Liver (tissue), 3 donors: Measurements from ENCODE around the gene LGR6.

ENCODE experiments used
- HNF4A ChIP-seq, 2 donors: conservative IDR thresholded peaks; 2 replicates each; pipeline ENCODE4 v1.6.1; 2016; ENCODE audit warnings: antibody characterized with exemption in 2 of 2, mild to moderate bottlenecking in 2 of 2
- RAD21 ChIP-seq, 2 donors: IDR thresholded peaks; 2 replicates each; pipeline ENCODE4 v1.6.1; 2016; ENCODE audit warnings: antibody characterized with exemption in 2 of 2, mild to moderate bottlenecking in 2 of 2
- TAF1 ChIP-seq: conservative IDR thresholded peaks from 2 replicates; pipeline ENCODE4 v1.6.1; 2016; ENCODE audit warnings: antibody characterized with exemption, mild to moderate bottlenecking
- TF ChIP-seq, protein P1 (sequence below): IDR thresholded peaks from 2 replicates; pipeline ENCODE4 v1.6.1; 2016; ENCODE audit warnings: antibody characterized with exemption, mild to moderate bottlenecking
- TF ChIP-seq, protein P2 (sequence below): fragments of 150-350 bp; IDR thresholded peaks from 2 replicates; pipeline ENCODE4 v1.5.1; 2017; ENCODE audit warnings: improper control_type of control experiment, low read depth, low read length; ENCODE audit not compliant: missing input control
- TF ChIP-seq, protein P3 (sequence below): IDR thresholded peaks from 2 replicates; pipeline ENCODE4 v1.6.1; 2016; ENCODE audit warnings: antibody characterized with exemption
- TF ChIP-seq, protein P4 (sequence below): IDR thresholded peaks from 2 replicates; pipeline ENCODE4 v1.6.1; 2016; ENCODE audit warnings: antibody characterized with exemption
- donor health status: healthy.
- donor health status: healthy.

DNA sequence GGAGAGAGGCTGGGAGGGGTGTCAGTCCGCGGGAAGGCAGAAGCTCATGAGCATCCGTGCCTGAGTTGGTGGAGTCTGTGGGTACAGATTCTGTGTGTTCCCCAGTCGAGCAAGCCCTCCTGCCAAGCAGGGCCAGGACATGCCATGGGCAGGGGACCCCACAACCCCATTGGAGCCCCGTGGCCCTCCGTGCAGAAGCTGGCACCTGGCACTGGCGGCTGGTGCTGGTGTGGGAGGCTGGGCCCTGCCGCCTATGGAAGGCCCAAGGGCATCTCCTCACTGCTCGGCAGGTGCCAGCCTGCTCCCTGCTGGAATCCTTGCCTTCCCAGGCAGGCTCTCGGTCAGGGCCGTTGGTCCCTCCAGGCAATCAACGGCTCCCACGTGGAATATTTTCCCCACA is 74.4 kb downstream of the LGR6 start:
- TF ChIP-seq, protein P1, sequence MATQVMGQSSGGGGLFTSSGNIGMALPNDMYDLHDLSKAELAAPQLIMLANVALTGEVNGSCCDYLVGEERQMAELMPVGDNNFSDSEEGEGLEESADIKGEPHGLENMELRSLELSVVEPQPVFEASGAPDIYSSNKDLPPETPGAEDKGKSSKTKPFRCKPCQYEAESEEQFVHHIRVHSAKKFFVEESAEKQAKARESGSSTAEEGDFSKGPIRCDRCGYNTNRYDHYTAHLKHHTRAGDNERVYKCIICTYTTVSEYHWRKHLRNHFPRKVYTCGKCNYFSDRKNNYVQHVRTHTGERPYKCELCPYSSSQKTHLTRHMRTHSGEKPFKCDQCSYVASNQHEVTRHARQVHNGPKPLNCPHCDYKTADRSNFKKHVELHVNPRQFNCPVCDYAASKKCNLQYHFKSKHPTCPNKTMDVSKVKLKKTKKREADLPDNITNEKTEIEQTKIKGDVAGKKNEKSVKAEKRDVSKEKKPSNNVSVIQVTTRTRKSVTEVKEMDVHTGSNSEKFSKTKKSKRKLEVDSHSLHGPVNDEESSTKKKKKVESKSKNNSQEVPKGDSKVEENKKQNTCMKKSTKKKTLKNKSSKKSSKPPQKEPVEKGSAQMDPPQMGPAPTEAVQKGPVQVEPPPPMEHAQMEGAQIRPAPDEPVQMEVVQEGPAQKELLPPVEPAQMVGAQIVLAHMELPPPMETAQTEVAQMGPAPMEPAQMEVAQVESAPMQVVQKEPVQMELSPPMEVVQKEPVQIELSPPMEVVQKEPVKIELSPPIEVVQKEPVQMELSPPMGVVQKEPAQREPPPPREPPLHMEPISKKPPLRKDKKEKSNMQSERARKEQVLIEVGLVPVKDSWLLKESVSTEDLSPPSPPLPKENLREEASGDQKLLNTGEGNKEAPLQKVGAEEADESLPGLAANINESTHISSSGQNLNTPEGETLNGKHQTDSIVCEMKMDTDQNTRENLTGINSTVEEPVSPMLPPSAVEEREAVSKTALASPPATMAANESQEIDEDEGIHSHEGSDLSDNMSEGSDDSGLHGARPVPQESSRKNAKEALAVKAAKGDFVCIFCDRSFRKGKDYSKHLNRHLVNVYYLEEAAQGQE, result no peak
- TF ChIP-seq, protein P2, sequence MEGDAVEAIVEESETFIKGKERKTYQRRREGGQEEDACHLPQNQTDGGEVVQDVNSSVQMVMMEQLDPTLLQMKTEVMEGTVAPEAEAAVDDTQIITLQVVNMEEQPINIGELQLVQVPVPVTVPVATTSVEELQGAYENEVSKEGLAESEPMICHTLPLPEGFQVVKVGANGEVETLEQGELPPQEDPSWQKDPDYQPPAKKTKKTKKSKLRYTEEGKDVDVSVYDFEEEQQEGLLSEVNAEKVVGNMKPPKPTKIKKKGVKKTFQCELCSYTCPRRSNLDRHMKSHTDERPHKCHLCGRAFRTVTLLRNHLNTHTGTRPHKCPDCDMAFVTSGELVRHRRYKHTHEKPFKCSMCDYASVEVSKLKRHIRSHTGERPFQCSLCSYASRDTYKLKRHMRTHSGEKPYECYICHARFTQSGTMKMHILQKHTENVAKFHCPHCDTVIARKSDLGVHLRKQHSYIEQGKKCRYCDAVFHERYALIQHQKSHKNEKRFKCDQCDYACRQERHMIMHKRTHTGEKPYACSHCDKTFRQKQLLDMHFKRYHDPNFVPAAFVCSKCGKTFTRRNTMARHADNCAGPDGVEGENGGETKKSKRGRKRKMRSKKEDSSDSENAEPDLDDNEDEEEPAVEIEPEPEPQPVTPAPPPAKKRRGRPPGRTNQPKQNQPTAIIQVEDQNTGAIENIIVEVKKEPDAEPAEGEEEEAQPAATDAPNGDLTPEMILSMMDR, result no peak
- no peak for TF ChIP-seq RAD21 (IDR thresholded peaks at IDR 0.05)
- TF ChIP-seq TAF1, result no peak
- TF ChIP-seq, protein P3, sequence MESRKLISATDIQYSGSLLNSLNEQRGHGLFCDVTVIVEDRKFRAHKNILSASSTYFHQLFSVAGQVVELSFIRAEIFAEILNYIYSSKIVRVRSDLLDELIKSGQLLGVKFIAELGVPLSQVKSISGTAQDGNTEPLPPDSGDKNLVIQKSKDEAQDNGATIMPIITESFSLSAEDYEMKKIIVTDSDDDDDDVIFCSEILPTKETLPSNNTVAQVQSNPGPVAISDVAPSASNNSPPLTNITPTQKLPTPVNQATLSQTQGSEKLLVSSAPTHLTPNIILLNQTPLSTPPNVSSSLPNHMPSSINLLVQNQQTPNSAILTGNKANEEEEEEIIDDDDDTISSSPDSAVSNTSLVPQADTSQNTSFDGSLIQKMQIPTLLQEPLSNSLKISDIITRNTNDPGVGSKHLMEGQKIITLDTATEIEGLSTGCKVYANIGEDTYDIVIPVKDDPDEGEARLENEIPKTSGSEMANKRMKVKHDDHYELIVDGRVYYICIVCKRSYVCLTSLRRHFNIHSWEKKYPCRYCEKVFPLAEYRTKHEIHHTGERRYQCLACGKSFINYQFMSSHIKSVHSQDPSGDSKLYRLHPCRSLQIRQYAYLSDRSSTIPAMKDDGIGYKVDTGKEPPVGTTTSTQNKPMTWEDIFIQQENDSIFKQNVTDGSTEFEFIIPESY, result no peak
- no peak for TF ChIP-seq HNF4A (conservative IDR thresholded peaks at IDR 0.05)
- TF ChIP-seq, protein P4, sequence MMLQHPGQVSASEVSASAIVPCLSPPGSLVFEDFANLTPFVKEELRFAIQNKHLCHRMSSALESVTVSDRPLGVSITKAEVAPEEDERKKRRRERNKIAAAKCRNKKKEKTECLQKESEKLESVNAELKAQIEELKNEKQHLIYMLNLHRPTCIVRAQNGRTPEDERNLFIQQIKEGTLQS, result no peak
